ENCODE results near the gene CA10. TPM values are rescaled to one million over a fixed set of nuclear protein-coding genes. Genes with fewer than 3 reads are reported as not detected.
A peak's percentile ranks its signal among the peaks of the same experiment; 100 is the strongest.

CA10 gene
- total RNA-seq, 1 donor, result not detected

DNA sequence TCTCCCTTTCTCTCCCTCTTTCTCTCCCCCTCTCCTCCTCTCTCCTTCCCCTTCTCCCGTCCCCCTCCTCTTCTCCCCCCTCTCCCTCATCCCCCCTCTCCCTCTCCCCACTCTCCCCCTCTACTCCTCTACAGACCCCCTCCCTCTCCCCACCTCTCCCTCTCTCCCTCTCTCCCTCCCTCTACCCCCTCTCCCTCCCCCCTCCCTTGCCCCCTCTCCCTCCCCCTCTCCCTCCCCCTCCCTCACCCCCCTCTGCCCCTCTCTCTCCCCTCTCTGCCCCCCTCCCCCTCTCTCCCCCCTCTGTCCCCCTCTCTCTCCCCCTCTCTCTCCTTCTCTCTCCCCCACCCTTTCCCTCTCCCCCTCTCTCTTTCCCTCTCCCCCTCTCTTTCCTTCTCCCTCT, 545.3 kb downstream of the CA10 start:
- no peak for DNase-seq (ENCODE audit: low read depth in 2 of 3, low spot score in 2 of 3)

DNA sequence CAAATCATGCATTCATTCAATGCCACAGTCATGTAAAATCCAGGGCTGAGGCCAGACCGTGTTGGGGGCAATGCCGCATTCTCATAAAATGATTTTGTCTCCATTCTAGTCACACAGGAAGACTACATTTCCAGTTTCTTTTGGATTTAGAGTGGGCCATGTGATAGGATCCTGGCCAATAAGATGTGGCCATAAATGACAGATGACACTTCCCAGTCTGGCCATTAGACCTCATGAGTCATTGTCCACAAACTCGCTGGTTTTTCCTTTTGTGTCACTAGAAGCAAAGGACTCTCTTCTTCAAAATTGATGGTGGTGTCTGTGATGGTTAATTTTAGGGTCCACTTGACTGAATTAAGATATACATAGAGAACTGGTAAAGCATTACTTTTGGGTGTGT, 545.8 kb downstream of the CA10 start:
- no peak for DNase-seq (ENCODE audit: low read depth in 2 of 3, low spot score in 2 of 3)

DNA sequence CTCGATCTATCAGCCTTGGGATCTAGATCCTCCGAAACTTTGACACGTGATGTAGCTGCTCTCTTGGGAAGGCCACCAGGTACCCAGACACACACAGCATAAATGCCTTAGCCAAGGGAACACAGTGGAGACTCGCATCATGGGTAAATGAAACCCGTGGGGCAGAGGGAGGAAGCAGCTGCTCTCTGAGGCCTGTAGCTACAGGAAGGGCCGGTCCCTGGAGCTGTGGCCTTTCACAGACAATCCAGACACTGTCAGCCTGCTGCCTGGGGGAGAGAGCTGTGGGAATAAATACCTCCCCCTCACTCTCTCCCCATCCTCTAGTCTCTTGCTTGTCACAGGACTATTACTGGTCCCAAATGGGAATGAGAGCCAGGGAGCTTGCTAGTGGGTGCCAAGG, 546.9 kb downstream of the CA10 start:
- DNase-seq (ENCODE audit: low read depth in 2 of 3, low spot score in 2 of 3), result no peak

DNA sequence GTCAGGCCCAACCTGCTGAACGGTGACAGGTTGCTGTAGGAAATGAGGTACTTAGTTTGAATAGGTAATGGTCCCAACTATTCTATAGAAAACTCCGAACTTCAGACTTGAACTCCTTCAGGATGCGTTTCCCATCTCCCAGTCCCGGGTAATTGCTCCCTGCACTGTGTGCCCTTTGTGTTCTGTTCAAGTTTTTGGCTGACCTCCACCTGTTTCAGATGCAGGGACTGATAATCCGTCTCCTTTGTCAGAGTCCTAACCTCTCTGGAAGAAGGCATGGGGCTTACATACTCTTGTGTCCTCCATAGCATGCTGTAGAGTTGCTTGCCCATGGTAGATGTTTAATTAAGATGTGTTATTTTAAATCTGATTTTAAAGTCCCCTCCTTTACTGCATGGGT, 547.7 kb downstream of the CA10 start:
- no peak for DNase-seq (ENCODE audit: low read depth in 2 of 3, low spot score in 2 of 3)

DNA sequence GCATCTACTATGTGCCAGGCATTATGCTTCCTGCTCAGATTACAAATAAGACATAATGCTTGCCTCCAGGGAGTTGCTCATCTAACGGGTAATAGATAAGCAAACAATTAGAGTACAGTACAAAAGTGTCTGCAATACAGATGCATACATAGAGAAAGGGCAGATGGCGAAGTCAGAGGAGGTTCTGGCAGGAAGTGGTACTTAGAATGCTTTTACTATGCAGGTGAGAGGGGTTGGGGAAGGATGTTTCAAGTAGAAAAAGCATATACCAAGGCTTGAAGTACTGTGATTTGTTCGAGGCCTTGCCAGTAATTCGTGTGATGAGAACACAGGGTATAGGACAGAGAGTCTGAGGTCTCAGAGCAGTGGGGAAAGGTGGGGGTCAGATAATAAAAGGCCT, 548.4 kb downstream of the CA10 start:
- DNase-seq (ENCODE audit: low read depth in 2 of 3, low spot score in 2 of 3), result no peak

DNA sequence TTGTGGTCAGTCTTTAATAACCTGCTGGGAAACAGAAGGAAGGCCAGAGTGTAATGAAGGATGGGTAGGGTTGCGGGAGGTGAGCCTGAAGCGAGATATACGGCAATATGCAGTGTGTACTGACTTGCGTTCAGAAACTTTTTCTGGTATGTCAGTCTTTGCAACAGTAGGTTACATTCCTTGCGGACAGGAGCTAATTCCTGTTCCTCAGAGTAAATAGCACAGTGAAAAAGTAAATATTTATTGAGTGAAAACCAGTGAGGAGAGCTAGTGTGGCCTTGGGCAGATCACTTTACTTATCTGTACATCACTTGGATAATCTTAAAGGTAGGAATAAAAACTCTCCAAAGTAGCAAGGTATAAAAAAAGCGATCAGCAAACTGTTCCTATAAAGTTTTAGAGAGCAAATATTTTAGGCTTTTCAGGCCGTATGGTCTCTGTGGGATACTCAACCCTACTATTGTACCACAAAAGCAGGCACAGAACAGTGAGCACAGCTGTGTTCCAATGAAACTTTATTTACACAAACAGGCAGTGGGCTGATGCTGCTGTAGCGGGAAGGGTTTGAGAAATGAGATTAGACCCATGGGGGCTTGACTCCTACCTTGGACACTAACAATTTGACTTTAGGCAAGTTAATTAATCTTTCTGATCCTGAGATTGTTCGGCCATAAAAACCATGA, 550.1 kb downstream of the CA10 start:
- DNase-seq (ENCODE audit: low read depth in 2 of 3, low spot score in 2 of 3), result no peak

DNA sequence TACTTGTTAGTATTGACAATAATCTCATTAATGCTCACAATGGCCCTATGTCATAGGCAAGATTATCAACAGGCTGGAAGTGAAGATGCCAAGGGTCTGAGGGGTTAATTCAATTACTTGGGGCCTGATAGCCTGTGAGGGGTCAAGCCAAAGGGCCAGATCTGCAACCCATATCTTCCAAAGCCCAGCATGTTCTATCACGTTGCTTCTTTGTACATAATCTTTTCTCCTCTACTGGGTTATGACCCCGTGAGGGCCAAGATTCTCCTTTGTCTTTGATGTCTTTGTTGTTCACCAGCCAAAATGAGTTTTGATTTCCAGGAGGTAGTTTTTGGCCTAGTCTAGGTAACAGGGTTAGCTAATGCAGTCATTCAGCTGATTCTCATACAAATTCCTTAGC, 551.0 kb downstream of the CA10 start:
- DNase-seq (ENCODE audit: low read depth in 2 of 3, low spot score in 2 of 3), result no peak

DNA sequence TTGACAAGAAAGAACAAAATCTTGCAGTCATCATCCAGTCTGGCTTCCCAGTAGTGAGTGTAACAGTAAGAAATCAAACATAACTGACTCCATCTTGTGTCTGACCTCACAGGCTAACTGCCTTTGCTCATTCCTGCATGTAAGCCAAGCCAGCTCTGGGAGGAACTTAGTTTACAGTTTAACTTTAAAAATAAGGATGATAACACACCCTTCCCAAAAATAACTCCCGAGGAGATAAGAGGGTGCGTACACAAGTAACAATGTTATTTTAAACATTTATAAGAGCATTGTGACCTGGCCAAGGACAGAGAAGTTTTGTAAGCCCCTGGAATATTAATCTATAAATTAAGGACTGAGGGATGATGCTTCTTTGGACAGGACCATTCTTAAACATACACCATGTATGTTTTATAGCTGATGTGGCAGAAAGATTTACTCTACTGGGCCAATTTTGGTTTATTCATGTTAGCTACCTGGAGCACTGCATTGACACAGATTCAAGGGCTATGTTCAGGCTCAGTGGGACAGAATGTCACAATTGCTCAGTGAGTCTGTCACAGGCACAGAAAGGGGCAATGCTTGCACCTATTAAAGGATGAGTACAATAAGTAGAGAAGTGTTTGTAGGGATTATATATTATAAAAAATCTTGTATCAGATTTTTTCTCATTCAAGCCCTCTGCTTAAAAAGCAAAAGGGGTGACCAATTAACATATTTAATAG, 554.1 kb downstream of the CA10 start:
- no peak for DNase-seq (ENCODE audit: low read depth in 2 of 3, low spot score in 2 of 3)

DNA sequence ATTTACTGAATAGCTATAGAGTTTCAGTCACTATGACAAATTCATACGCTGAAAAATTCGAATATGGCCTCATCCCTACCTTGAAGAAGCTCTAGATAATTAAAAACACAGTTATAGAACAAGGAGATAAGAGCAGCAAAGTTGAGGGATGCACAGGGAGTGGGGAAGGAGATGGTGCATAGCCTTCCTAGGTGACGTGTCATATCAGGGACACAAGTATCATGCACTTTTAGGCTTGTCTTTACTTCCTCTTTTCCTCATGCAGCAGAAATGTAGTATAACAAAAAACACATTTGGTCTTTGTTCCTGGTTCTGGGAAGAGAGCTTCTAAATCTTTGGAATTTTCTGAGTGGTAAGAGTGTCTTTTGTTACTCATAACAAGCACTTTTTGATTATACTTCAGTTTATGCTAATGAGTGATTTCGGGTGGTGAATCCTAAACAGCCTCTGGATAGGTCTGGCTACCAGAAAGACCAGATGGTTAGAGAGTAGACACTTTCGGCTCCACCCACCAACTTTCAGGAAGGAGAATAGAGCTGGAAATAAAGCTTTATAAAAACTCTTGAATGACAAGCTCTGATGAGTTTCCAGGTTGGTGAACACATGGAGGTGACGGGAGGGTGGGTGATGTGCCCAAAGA, 556.8 kb downstream of the CA10 start:
- no peak for DNase-seq (ENCODE audit: low read depth in 2 of 3, low spot score in 2 of 3)

DNA sequence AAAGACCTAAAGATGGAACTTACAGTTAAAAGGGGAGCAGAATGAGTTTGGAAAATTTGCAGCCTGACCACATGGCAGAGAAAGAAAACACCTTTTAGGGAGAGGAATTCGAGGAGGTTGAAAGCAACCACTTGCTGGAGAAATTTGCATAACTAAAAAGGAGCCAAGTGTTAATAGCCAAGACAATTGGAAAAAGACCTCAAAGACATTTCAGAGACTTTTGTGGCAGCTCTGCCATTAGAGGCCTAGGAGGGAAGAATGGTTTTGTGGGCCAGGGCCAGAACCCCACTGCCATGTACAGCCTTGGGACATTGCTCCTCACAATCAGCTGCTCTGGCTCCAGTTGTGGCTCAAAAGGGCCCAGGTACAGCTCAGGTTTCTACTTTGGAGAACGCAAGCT, 559.7 kb downstream of the CA10 start:
- DNase-seq (ENCODE audit: low read depth in 2 of 3, low spot score in 2 of 3), result no peak

DNA sequence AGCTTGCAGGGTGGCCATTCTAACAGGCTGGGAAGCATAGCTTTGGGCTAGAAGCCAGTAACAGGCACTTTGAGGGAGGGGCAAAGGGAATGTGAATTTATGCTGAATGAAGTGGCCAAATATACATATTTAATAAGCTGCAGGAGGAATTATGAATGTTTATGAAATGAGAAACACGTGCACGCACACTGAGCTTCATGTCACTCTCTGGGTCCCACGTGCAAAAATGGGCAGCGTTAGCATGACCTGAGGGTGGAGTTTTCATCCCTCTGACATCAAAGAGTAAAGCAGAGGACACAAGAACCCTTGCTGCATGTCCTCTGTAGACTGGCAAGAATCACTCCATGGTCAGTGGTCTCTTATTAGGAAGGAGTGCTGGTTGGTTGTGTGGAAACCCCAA, 561.2 kb downstream of the CA10 start:
- no peak for DNase-seq (ENCODE audit: low read depth in 2 of 3, low spot score in 2 of 3)

DNA sequence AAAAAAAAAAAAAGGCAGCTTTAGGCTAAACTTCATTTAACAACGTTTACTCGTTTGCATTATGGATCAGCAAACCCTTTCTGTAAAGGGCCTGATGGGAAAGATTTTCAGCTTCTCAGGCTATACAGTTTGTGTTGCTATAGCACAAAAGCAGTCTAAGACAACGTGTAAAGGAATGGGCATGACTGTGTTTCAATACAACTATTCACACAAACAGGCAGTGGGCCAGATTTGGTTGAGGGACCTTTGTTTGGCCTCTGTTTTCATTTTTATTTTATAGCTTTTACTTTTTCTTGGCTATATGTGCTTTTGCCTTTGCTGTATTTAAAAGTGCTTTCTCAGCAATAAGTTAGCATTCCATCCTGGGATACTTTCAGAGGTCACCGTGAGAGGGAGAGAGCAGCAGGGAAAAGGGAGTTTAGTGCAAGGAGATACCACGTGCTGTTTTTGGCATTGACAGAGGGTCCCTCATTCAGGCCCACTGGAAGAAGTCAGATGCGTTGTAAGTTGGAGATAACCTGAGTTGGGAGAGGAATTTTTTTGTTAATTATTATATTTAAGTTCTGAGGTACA, 562.6 kb downstream of the CA10 start:
- DNase-seq (ENCODE audit: low read depth in 2 of 3, low spot score in 2 of 3), result no peak

DNA sequence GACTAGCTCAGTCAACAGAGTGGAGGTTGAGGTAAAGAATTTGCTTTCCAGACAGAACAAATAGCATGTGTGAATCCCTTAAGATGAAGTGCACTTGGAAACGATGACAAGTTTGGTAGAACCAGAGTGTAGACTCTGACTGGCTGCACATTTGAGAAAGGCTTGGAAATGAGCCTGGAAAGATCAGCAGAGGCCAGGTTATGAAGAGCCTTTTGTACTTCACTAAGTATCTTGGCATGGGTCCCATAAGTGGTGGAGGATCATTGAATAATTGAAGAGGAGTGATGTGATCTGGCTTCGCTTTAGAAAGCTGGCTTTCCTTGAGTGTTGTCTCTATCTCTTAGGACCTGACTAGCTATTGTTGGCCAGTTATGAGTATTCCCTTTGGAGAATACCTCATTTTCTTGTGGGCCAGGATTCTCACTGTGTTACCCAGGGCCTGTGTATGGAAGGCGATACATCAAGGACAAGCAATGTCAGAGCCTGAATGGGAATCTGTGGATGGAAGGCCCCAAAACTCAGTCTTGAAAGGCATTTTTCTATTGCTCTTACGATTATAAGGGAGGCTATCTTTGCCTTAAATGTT, 568.4 kb downstream of the CA10 start:
- no peak for DNase-seq (ENCODE audit: low read depth in 2 of 3, low spot score in 2 of 3)

DNA sequence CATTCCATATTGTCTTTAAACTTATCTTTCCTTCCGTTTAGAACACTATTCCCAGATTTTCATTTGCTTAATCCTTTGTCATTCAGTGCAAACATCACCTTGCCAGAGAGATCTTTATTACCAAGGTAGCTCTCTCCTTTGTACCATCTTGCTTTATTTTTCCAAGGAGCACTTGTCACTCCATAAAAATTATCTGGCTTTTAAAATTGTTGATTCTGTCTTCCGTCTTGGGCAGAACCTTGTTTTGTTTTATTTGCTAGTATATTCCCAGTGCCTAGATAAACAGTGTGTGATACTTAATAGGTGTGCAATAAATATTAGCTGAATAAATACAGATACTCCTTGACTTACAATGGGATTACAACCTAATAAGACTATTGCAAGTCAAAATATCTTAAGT, 570.5 kb downstream of the CA10 start:
- DNase-seq (ENCODE audit: low read depth in 2 of 3, low spot score in 2 of 3), result no peak

DNA sequence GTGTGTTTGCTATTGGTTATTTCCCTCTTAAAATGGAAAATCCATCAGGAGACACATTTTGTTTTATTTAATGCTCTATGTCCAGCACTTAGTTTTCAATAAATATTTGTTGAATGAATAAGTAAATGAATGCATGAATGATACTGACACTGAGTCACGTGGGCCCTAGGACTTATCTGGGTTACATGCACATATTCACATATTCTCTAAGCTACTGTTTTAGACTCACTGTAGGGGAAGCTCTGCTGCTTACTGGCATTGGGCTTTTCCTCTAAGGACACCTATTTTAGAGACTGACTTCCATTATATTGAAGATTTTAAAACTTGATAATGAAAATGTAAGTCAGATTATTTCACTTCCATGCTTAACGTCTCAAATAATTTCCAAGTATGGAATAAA, 571.0 kb downstream of the CA10 start:
- DNase-seq (ENCODE audit: low read depth in 2 of 3, low spot score in 2 of 3), result no peak

DNA sequence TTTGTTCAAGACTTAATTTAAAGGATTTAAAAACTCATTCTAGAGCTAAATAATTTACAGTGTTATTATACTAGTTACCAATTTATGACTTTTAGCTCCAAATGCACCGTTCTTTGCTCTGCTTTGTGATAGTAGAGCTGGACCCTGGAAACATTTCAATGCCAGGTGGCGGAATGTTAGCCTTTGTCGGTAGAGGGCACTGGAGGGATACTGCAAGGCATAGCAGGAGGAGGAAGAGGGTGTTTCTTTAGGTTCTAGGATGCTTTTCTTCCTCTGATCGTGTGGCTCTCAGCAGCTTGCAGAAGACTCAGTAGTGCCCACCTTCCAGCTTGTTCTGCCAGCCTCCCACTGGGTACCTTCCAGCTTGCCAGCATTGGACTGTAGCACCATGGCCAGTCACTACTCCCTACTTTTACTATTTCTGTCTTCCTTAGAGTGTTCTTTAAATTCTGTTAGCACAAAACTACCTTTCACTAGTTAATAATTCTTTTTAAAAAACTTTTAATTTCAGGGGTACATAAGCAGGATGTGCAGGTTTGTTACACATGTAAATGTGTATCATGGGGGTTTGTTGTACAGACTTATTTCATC, 572.9 kb downstream of the CA10 start:
- peak in 1 of 3 donors; percentile 3 for DNase-seq (ENCODE audit: low read depth in 2 of 3, low spot score in 2 of 3)

DNA sequence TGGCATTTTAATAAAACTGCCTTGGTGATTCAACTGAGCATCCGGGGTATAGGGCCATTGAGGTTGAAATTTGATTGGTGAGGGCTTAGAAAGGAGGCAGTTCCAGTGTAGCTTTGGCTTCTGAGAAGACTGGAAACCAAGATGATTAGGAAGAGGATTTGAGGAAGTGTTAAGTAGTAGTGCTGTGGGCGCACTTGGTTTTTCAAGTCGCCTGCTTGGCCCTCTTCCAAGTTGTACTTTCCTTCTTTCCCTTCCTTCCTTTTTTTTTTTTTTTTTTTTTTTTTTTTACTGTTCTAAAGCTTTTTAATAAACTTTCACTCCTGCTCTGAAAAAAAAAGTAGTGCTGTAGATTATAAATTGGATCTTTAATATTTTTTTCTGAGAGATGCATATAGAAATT, 577.6 kb downstream of the CA10 start:
- no peak for DNase-seq (ENCODE audit: low read depth in 2 of 3, low spot score in 2 of 3)
